ENCODE results near the gene COPG1. TPM values are rescaled to one million over a fixed set of nuclear protein-coding genes. Genes with fewer than 3 reads are reported as not detected.

The COPG1 gene
- total and polyA plus RNA-seq, 2 of the 13 experiments (the other 11 are each of a cell fraction or from before 2014, with no cell fraction given) = 98.6 to 166 TPM

DNA sequence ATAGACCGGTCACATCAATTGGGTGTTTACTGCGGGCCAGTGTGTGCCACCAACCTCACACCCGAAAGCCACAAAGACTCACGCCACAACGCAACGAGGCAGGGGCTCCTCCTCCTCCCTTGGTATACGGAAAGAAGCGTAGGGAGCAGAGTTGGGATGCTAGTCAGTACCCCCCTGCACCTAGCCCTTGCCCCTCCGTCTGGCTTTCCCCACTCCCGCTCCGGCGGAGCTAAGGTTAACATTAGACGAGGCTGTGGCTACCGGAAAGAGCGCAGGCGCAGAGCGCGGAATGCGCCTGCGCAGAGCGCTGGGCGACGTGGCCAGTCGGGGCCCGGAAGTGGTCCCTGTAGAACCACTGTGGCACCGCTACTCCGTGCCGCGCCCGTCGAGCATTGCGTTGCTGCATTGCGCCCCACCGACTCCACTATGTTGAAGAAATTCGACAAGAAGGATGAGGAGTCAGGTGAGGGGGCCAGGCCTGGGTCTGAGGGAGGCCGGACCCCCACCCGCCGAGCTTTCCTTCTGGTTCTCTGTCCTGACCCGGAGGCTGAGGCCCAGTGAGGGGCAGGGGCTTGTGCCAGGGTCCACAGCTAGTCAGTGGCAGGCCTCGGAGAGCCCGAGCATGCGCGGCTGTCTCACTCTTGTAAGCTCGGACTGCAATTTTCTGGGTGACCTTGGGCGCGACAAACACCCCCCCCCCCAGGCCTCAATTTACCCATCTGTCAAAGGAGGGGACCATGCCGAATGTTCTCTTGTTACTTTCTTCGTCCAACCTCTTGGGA is at the start of gene COPG1 (continued):
- TF ChIP-seq JARID2 (CRISPR knock-in tag; IDR thresholded peaks at IDR 0.05; ENCODE audit: insufficient replicate concordance) (no peak), ATF7-NPFF (CRISPR knock-in tag; IDR thresholded peaks at IDR 0.05; ENCODE audit: low read depth) (peak; percentile 66), ISX (CRISPR knock-in tag; conservative IDR thresholded peaks at IDR 0.05) (no peak), HOXA7 (CRISPR knock-in tag; IDR thresholded peaks at IDR 0.05) (no peak), JUNB (CRISPR knock-in tag; IDR thresholded peaks at IDR 0.05; ENCODE audit: borderline replicate concordance) (no peak), KDM5A (IDR thresholded peaks at IDR 0.05; ENCODE audit: borderline replicate concordance, low read length) (peak; percentile 74; the same call in 1 of the 2 replicates), NR2F2 (IDR thresholded peaks at IDR 0.05; ENCODE audit: borderline replicate concordance, low read depth) (no peak), GLI4 (CRISPR knock-in tag; IDR thresholded peaks at IDR 0.05; ENCODE audit: borderline replicate concordance) (0 out of 2 replicates have a peak, but pooled peaks have one; percentile 79), BORCS8-MEF2B (CRISPR knock-in tag; IDR thresholded peaks at IDR 0.05) (peak; percentile 87), ZNF264 (CRISPR knock-in tag; IDR thresholded peaks at IDR 0.05) (no peak), NR2F1 (CRISPR knock-in tag; IDR thresholded peaks at IDR 0.05) (no peak)
- TF ChIP-seq, protein P1, sequence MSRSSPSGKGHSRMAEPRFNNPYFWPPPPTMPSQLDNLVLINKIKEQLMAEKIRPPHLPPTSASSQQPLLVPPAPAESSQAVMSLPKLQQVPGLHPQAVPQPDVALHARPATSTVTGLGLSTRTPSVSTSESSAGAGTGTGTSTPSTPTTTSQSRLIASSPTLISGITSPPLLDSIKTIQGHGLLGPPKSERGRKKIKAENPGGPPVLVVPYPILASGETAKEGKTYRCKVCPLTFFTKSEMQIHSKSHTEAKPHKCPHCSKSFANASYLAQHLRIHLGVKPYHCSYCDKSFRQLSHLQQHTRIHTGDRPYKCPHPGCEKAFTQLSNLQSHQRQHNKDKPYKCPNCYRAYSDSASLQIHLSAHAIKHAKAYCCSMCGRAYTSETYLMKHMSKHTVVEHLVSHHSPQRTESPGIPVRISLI (CRISPR knock-in tag; IDR thresholded peaks at IDR 0.05; ENCODE audit: borderline replicate concordance) = 0 out of 2 replicates have a peak, but pooled peaks have one; percentile 34
- TF ChIP-seq, protein P2, sequence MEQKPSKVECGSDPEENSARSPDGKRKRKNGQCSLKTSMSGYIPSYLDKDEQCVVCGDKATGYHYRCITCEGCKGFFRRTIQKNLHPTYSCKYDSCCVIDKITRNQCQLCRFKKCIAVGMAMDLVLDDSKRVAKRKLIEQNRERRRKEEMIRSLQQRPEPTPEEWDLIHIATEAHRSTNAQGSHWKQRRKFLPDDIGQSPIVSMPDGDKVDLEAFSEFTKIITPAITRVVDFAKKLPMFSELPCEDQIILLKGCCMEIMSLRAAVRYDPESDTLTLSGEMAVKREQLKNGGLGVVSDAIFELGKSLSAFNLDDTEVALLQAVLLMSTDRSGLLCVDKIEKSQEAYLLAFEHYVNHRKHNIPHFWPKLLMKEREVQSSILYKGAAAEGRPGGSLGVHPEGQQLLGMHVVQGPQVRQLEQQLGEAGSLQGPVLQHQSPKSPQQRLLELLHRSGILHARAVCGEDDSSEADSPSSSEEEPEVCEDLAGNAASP (CRISPR knock-in tag; IDR thresholded peaks at IDR 0.05; ENCODE audit: borderline replicate concordance) = no peak
- TF ChIP-seq, protein P3, sequence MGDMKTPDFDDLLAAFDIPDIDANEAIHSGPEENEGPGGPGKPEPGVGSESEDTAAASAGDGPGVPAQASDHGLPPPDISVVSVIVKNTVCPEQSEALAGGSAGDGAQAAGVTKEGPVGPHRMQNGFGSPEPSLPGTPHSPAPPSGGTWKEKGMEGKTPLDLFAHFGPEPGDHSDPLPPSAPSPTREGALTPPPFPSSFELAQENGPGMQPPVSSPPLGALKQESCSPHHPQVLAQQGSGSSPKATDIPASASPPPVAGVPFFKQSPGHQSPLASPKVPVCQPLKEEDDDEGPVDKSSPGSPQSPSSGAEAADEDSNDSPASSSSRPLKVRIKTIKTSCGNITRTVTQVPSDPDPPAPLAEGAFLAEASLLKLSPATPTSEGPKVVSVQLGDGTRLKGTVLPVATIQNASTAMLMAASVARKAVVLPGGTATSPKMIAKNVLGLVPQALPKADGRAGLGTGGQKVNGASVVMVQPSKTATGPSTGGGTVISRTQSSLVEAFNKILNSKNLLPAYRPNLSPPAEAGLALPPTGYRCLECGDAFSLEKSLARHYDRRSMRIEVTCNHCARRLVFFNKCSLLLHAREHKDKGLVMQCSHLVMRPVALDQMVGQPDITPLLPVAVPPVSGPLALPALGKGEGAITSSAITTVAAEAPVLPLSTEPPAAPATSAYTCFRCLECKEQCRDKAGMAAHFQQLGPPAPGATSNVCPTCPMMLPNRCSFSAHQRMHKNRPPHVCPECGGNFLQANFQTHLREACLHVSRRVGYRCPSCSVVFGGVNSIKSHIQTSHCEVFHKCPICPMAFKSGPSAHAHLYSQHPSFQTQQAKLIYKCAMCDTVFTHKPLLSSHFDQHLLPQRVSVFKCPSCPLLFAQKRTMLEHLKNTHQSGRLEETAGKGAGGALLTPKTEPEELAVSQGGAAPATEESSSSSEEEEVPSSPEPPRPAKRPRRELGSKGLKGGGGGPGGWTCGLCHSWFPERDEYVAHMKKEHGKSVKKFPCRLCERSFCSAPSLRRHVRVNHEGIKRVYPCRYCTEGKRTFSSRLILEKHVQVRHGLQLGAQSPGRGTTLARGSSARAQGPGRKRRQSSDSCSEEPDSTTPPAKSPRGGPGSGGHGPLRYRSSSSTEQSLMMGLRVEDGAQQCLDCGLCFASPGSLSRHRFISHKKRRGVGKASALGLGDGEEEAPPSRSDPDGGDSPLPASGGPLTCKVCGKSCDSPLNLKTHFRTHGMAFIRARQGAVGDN (CRISPR knock-in tag; IDR thresholded peaks at IDR 0.05) = peak; percentile 96
- TF ChIP-seq, protein P4, sequence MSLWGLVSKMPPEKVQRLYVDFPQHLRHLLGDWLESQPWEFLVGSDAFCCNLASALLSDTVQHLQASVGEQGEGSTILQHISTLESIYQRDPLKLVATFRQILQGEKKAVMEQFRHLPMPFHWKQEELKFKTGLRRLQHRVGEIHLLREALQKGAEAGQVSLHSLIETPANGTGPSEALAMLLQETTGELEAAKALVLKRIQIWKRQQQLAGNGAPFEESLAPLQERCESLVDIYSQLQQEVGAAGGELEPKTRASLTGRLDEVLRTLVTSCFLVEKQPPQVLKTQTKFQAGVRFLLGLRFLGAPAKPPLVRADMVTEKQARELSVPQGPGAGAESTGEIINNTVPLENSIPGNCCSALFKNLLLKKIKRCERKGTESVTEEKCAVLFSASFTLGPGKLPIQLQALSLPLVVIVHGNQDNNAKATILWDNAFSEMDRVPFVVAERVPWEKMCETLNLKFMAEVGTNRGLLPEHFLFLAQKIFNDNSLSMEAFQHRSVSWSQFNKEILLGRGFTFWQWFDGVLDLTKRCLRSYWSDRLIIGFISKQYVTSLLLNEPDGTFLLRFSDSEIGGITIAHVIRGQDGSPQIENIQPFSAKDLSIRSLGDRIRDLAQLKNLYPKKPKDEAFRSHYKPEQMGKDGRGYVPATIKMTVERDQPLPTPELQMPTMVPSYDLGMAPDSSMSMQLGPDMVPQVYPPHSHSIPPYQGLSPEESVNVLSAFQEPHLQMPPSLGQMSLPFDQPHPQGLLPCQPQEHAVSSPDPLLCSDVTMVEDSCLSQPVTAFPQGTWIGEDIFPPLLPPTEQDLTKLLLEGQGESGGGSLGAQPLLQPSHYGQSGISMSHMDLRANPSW (CRISPR knock-in tag; IDR thresholded peaks at IDR 0.05; ENCODE audit: borderline replicate concordance) = no peak; the same call in 1 of the 2 replicates
- TF ChIP-seq, protein P5, sequence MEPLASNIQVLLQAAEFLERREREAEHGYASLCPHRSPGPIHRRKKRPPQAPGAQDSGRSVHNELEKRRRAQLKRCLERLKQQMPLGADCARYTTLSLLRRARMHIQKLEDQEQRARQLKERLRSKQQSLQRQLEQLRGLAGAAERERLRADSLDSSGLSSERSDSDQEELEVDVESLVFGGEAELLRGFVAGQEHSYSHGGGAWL (CRISPR knock-in tag; IDR thresholded peaks at IDR 0.05) = peak; percentile 44; the same call in 1 of the 2 replicates
